Fibroblast of upper back skin (primary cell): ENCODE measurements around the gene MAPKAP1.
A peak's percentile ranks its signal among the peaks of the same experiment; 100 is the strongest.
"Not testable (repeated sequence)": the region's sequence is repeated elsewhere in the genome, so short reads cannot be mapped to it uniquely, and the experiment has no call there.

Experiments
- DNase-seq: peaks from one replicate; pipeline ENCODE4 v3.0.0-alpha.2; 2013

MAPKAP1 gene

GRCh38 chr9:125404733-125405132 lies 302.3 kb downstream of the MAPKAP1 start:
- DNase-seq = no peak

DNA sequence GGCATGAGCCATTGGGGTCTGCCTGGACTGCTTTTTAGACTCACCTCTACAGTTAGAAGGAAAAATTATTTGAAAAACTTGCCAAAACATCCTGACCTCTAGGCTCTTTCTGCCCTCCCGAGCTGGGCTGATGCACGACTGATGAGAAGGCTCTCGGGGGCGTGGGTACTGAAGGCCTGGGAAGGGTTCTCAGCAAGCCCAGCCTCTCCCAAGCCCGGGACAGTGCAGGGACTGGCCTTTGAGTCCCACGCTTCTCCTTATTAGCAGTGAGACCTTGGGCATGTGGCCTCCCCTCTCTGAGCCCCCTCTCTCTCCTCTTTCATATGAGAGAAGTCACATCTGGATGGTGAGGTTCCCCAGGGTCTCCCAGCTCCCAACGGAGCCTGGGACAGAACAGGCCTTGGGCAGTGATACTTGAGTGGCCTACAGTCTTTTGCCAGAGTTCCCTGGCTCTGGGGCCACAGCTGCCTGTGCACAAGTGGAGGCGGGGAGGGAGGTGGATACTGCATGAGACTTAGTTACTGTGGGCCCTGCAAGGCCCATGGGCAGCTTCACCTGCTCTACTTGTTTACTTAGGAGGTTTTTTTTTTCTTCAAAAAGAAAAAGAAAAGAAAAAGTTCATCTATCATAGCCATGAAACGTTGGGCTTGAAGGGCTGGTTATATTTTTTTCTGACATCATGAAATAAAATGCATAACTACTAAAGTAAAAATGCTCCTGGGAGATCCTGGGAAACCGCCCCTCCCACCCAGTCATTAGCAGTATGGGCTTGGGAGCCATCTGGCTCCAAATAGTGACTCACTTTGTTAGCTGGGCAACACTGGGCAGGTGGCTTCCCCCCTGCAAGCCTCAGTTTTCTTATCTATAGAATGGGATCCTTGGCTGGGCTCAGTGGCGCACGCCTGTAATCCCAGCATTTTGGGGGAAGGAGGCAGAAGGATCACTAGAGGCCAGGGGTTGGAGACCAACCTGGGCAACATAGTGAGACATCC lies 306.0 kb downstream of the MAPKAP1 start:
- no peak for DNase-seq

GRCh38 chr9:125400232-125400631 lies 306.8 kb downstream of the MAPKAP1 start:
- DNase-seq = not testable (repeated sequence)

DNA sequence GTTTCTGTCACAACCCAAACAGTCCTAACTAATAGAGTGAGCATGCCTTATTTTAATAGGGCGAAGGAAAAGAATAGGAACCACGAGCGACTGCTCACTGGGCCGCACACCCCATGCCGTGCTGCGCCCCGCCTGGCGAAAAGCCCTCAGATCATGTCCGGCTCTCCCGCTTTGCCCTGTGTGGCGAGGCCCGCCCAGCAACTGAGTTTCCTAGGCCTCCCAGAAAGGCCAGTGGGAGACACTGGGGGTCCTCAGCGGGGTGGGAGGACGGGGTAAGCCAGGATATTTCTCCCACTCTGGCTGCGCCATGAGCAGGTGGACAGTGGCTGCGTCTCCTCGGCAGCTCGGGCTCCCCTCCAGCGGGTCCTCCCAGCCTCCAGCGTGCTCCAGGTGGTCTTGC lies 307.3 kb downstream of the MAPKAP1 start:
- DNase-seq = no peak

DNA sequence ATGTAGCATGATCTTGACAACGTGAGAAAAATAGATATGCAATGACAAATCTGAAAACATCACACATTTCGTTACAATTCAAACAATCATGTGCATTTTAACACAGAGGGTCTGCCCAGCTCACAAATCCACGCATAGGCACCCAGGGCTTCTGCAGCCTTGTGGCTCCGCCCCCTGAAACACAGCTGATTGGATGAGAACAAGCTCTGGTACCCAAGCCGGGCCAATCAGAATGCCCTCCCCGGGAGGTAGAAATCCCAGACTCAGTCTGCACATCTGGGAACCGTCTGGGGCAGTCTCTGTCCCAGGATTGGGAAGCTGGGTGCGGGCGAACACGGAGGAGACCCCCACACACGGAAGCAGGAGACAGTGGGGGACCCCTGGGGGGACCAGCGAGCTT lies 307.8 kb downstream of the MAPKAP1 start:
- DNase-seq = no peak

GRCh38 chr9:125398243-125398642 lies 308.8 kb downstream of the MAPKAP1 start:
- DNase-seq = no peak

DNA sequence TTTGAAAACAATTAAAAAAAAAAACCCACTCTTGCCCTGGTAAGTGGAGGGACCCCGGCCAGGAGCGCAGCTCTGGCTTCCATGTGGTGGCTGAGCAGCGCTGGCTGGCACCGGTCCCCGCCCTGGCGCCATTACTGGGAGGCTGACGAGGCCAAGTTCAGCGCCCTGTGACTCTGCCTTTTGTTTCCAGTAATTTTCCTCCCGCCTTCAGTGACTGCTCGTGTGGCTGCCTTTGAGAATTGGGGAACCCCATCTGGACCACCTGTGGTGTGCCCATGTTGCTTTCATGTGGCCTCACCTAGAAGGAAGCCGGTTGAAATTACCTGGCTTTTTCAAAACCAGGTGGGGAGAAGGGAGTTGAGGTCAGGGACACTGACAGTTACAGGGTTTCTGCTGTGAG lies 309.3 kb downstream of the MAPKAP1 start:
- no peak for DNase-seq

GRCh38 chr9:125396799-125397198 lies 310.2 kb downstream of the MAPKAP1 start:
- DNase-seq = no peak

GRCh38 chr9:125393426-125393825 lies 313.6 kb downstream of the MAPKAP1 start:
- DNase-seq = peak; percentile 40

- DNase-seq = no peak
These were observed 315.3 kb downstream of the MAPKAP1 start for GRCh38 chr9:125391704-125392103.

DNA sequence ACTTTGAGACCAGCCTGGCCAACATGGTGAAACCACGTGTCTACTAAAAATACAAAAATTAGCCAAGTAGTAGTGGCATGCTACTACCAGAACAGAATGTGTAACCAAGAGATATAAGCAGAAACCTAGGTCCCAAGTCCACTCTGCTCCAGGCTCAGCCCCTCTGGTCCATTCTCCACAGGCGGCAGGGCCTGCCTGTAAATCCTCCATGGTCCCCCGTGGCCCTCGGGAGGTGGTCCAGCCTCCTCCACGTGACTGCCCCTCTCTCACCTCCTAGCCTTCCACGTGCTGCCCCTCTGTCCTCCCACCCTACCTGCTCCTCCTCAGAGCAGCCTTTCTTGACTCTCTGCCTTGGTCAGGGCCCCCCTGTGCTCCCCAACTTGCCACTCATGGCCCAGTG lies 318.0 kb downstream of the MAPKAP1 start:
- DNase-seq = no peak

- no peak for DNase-seq
These were observed 319.0 kb downstream of the MAPKAP1 start for GRCh38 chr9:125387861-125388524.
